ENCODE data around the gene TMEM245.

The TMEM245 gene

DNA sequence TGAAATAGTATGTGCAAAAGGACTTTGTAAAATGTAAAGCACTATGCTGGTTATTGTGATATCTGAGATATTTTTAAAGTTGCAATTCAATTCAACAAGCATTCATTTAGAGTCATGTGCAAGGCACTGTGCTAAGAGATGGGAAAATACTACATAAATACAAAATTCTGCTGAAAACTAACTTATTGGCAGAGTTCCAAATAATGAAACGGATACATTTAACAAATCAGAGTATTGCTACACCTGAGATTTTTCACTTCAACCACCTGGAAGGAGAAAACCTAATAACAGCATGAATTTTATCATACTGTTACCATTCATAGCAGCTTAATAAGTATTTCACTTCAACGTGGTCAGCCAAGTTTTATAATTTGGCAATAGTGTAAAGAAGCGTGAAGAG is 100.3 kb downstream of the TMEM245 start:
- Histone ChIP-seq H2AK5ac (ENCODE audit: low read depth, low read length) (no peak overlapping the region), H3K4me3 (ENCODE audit: low read length in 2 of 2) (no peak overlapping the region), H3K4ac (ENCODE audit: low read length) (no peak overlapping the region), H3K9ac (ENCODE audit: low read depth, low read length, poor library complexity) (no peak overlapping the region), H3K18ac (ENCODE audit: low read length) (no peak overlapping the region), H3K14ac (ENCODE audit: low read length) (no peak overlapping the region), H4K91ac (ENCODE audit: low read depth, low read length, poor library complexity) (no peak overlapping the region), H2BK15ac (ENCODE audit: low read length) (no peak overlapping the region), H3K4me1 (ENCODE audit: control insufficient read depth in 2 of 2, insufficient read depth in 1 of 2, low read depth in 1 of 2, low read length in 2 of 2) (peaks cover 1 to 6% of the 10 kb centered on the region in 2 donors), H3K79me1 (ENCODE audit: low read depth, low read length) (no peaks in the 10 kb centered on the region), H2BK120ac (ENCODE audit: low read depth, low read length) (no peak overlapping the region), H3K9me3 (replicated peaks in 1 of 2; ENCODE audit: control insufficient read depth in 2 of 2, insufficient read depth in 1 of 2, low read depth in 1 of 2, low read length in 2 of 2) (no peaks in the 10 kb centered on the region), H3K4me2 (ENCODE audit: insufficient read depth, low read length, poor library complexity, severe bottlenecking) (no peak overlapping the region), H3K27me3 (ENCODE audit: control insufficient read depth in 3 of 3, insufficient read depth in 3 of 3, low read depth in 1 of 3, low read length in 3 of 3) (no peaks in the 10 kb centered on the region), H3K36me3 (replicated peaks in 1 of 2; ENCODE audit: control insufficient read depth in 2 of 2, insufficient read depth in 2 of 2, low read length in 2 of 2) (peaks cover 4 to 49% of the 10 kb centered on the region in 2 donors), H3K23ac (ENCODE audit: low read depth, low read length, poor library complexity) (no peak overlapping the region), H2BK12ac (ENCODE audit: low read length) (no peak overlapping the region), H3K27ac (replicated peaks; ENCODE audit: low read length) (no peak overlapping the region), H4K8ac (ENCODE audit: low read depth, low read length) (no peak overlapping the region), H2BK5ac (ENCODE audit: low read length) (no peak overlapping the region), H2AFZ (ENCODE audit: low read length) (no peak overlapping the region)
- no CpG with 5 or more reads among the region's 3 CpGs for WGBS, 2 donors (ENCODE audit: extremely low coverage in 2 of 2, insufficient read length in 2 of 2, insufficient replicate concordance in 1 of 2)
- no peak for DNase-seq (ENCODE audit: low spot score)

DNA sequence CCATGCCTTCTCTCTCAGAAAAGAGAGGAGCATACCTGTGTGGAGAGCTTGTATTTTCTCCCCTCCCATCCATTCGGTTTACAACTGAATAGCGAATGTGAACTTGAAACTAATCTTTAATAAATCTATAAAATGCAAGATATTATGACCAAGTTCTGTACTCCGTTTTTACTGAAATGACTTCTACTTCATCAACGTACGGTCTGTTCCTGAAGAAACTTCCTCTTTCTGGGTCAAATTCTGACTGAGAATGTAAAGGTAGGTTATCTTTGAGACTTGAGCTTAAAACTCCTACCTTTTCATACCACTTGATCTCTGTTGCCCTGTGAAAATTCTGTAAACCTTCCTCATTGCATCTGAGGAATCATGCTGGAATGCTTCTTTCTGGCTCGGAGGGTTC is 102.3 kb downstream of the TMEM245 start:
- H3K36me3 ChIP-seq (replicated peaks in 1 of 2; ENCODE audit: control insufficient read depth in 2 of 2, insufficient read depth in 2 of 2, low read length in 2 of 2), result peaks cover 4 to 44% of the 10 kb centered on the region in 2 donors
- H4K8ac ChIP-seq (ENCODE audit: low read depth, low read length), result no peak overlapping the region
- no peak for DNase-seq (ENCODE audit: low spot score)
- peaks cover 4% of the 10 kb centered on the region for H3K79me1 ChIP-seq (ENCODE audit: low read depth, low read length)
- H3K27me3 ChIP-seq (ENCODE audit: control insufficient read depth in 3 of 3, insufficient read depth in 3 of 3, low read depth in 1 of 3, low read length in 3 of 3), result no peaks in the 10 kb centered on the region
- H3K9ac ChIP-seq (ENCODE audit: low read depth, low read length, poor library complexity), result no peak overlapping the region
- H3K4ac ChIP-seq (ENCODE audit: low read length), result no peak overlapping the region
- H3K23ac ChIP-seq (ENCODE audit: low read depth, low read length, poor library complexity), result no peak overlapping the region
- H4K91ac ChIP-seq (ENCODE audit: low read depth, low read length, poor library complexity), result no peak overlapping the region
- no peak overlapping the region for H3K14ac ChIP-seq (ENCODE audit: low read length)
- H3K18ac ChIP-seq (ENCODE audit: low read length), result no peak overlapping the region
- no peaks in the 10 kb centered on the region for H3K9me3 ChIP-seq (replicated peaks in 1 of 2; ENCODE audit: control insufficient read depth in 2 of 2, insufficient read depth in 1 of 2, low read depth in 1 of 2, low read length in 2 of 2)
- no peak overlapping the region for H2BK15ac ChIP-seq (ENCODE audit: low read length)
- peaks cover 6 to 7% of the 10 kb centered on the region in 2 donors for H3K4me1 ChIP-seq (ENCODE audit: control insufficient read depth in 2 of 2, insufficient read depth in 1 of 2, low read depth in 1 of 2, low read length in 2 of 2)
- H2BK12ac ChIP-seq (ENCODE audit: low read length), result no peak overlapping the region
- no peak overlapping the region for H2BK120ac ChIP-seq (ENCODE audit: low read depth, low read length)
- H2AK5ac ChIP-seq (ENCODE audit: low read depth, low read length), result no peak overlapping the region
- no peak overlapping the region for H3K4me2 ChIP-seq (ENCODE audit: insufficient read depth, low read length, poor library complexity, severe bottlenecking)
- no peak overlapping the region for H3K27ac ChIP-seq (replicated peaks; ENCODE audit: low read length)
- no CpG with 5 or more reads among the region's 6 CpGs for WGBS, 2 donors (ENCODE audit: extremely low coverage in 2 of 2, insufficient read length in 2 of 2, insufficient replicate concordance in 1 of 2)
- H2BK5ac ChIP-seq (ENCODE audit: low read length), result no peak overlapping the region
- H3K4me3 ChIP-seq (ENCODE audit: low read length in 2 of 2), result no peak overlapping the region
- H2AFZ ChIP-seq (ENCODE audit: low read length), result no peak overlapping the region

DNA sequence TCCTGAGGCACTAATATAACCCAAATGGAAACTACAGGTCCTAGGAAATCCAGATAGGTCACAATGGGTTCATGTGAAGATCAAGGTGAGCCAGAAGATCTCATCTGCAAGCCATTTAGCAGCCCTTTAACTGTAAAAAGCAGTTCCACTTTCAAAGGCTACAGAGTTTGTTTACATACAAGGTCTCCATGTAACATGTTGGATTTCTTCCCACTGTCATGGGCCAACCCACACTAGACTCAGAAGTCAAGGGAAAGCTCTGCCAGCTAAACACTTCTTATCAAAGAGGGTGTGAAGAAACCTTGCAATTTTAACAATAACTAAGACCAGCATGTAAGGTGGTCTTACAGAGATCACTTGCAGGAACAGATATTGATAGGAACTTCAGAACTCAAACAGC is 102.7 kb downstream of the TMEM245 start:
- Histone ChIP-seq H3K4me3 (ENCODE audit: low read length in 2 of 2) (no peak overlapping the region), H2BK5ac (ENCODE audit: low read length) (no peak overlapping the region), H3K23ac (ENCODE audit: low read depth, low read length, poor library complexity) (no peak overlapping the region), H2AK5ac (ENCODE audit: low read depth, low read length) (no peak overlapping the region), H3K4me2 (ENCODE audit: insufficient read depth, low read length, poor library complexity, severe bottlenecking) (no peak overlapping the region), H4K91ac (ENCODE audit: low read depth, low read length, poor library complexity) (no peak overlapping the region), H2BK12ac (ENCODE audit: low read length) (no peak overlapping the region), H3K27me3 (ENCODE audit: control insufficient read depth in 3 of 3, insufficient read depth in 3 of 3, low read depth in 1 of 3, low read length in 3 of 3) (no peaks in the 10 kb centered on the region), H3K9ac (ENCODE audit: low read depth, low read length, poor library complexity) (no peak overlapping the region), H3K18ac (ENCODE audit: low read length) (no peak overlapping the region), H3K9me3 (replicated peaks in 1 of 2; ENCODE audit: control insufficient read depth in 2 of 2, insufficient read depth in 1 of 2, low read depth in 1 of 2, low read length in 2 of 2) (no peaks in the 10 kb centered on the region), H3K27ac (replicated peaks; ENCODE audit: low read length) (no peak overlapping the region), H4K8ac (ENCODE audit: low read depth, low read length) (no peak overlapping the region), H3K79me1 (ENCODE audit: low read depth, low read length) (peaks cover 4% of the 10 kb centered on the region), H3K4ac (ENCODE audit: low read length) (no peak overlapping the region), H2BK120ac (ENCODE audit: low read depth, low read length) (no peak overlapping the region), H3K4me1 (ENCODE audit: control insufficient read depth in 2 of 2, insufficient read depth in 1 of 2, low read depth in 1 of 2, low read length in 2 of 2) (peaks cover 7% of the 10 kb centered on the region in 2 donors), H2AFZ (ENCODE audit: low read length) (no peak overlapping the region), H3K36me3 (replicated peaks in 1 of 2; ENCODE audit: control insufficient read depth in 2 of 2, insufficient read depth in 2 of 2, low read length in 2 of 2) (peaks cover 4 to 44% of the 10 kb centered on the region in 2 donors), H3K14ac (ENCODE audit: low read length) (no peak overlapping the region), H2BK15ac (ENCODE audit: low read length) (no peak overlapping the region)
- DNase-seq (ENCODE audit: low spot score), result no peak

DNA sequence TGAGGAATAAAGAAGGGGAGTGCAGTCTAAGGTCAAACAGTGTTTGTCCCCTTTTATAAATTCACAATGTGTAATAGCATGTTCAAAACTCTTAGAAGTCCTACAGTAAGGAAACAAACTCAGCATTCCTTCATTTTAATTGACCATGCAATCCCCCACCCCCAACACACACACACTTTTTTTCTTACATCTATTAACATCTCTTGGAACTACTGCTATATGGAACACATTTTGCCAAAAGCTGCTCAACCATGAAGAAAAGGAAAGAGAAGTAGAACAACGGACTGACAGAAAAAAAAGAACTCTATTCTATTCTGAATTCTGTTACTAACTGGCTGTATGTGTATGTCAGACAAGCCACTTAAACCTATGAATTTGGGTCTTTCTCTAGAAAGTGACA is 103.6 kb downstream of the TMEM245 start:
- peaks cover 4% of the 10 kb centered on the region for H3K79me1 ChIP-seq (ENCODE audit: low read depth, low read length)
- no peak overlapping the region for H2BK15ac ChIP-seq (ENCODE audit: low read length)
- H3K18ac ChIP-seq (ENCODE audit: low read length), result no peak overlapping the region
- no peak overlapping the region for H2AK5ac ChIP-seq (ENCODE audit: low read depth, low read length)
- no CpG with 5 or more reads among the region's 1 CpG for WGBS, 2 donors (ENCODE audit: extremely low coverage in 2 of 2, insufficient read length in 2 of 2, insufficient replicate concordance in 1 of 2)
- H2BK12ac ChIP-seq (ENCODE audit: low read length), result no peak overlapping the region
- H4K91ac ChIP-seq (ENCODE audit: low read depth, low read length, poor library complexity), result no peak overlapping the region
- H3K27me3 ChIP-seq (ENCODE audit: control insufficient read depth in 3 of 3, insufficient read depth in 3 of 3, low read depth in 1 of 3, low read length in 3 of 3), result no peaks in the 10 kb centered on the region
- H3K23ac ChIP-seq (ENCODE audit: low read depth, low read length, poor library complexity), result no peak overlapping the region
- peaks cover 4 to 42% of the 10 kb centered on the region in 2 donors for H3K36me3 ChIP-seq (replicated peaks in 1 of 2; ENCODE audit: control insufficient read depth in 2 of 2, insufficient read depth in 2 of 2, low read length in 2 of 2)
- H3K4me3 ChIP-seq (ENCODE audit: low read length in 2 of 2), result no peak overlapping the region
- peaks cover 9 to 16% of the 10 kb centered on the region in 2 donors for H3K4me1 ChIP-seq (ENCODE audit: control insufficient read depth in 2 of 2, insufficient read depth in 1 of 2, low read depth in 1 of 2, low read length in 2 of 2)
- no peak for DNase-seq (ENCODE audit: low spot score)
- H3K4me2 ChIP-seq (ENCODE audit: insufficient read depth, low read length, poor library complexity, severe bottlenecking), result no peak overlapping the region
- no peak overlapping the region for H3K14ac ChIP-seq (ENCODE audit: low read length)
- no peak overlapping the region for H3K9ac ChIP-seq (ENCODE audit: low read depth, low read length, poor library complexity)
- H3K9me3 ChIP-seq (replicated peaks in 1 of 2; ENCODE audit: control insufficient read depth in 2 of 2, insufficient read depth in 1 of 2, low read depth in 1 of 2, low read length in 2 of 2), result no peaks in the 10 kb centered on the region
- H4K8ac ChIP-seq (ENCODE audit: low read depth, low read length), result no peak overlapping the region
- H2BK5ac ChIP-seq (ENCODE audit: low read length), result no peak overlapping the region
- H2AFZ ChIP-seq (ENCODE audit: low read length), result no peak overlapping the region
- H2BK120ac ChIP-seq (ENCODE audit: low read depth, low read length), result no peak overlapping the region
- no peak overlapping the region for H3K27ac ChIP-seq (replicated peaks; ENCODE audit: low read length)
- no peak overlapping the region for H3K4ac ChIP-seq (ENCODE audit: low read length)

Measured in neuronal stem cell (in vitro differentiated cells).